Gastroesophageal sphincter (tissue), 4 donors: Measurements from ENCODE around the gene PID1. TPM values are rescaled to one million over a fixed set of nuclear protein-coding genes. Genes with fewer than 3 reads are reported as not detected.

ENCODE experiments used
- ATAC-seq: fragments of 150-250 bp; one replicate; pipeline ENCODE4 v1.9.1; 2016; ENCODE audit warnings: mild to moderate bottlenecking, moderate library complexity
- H3K27ac ChIP-seq, 4 donors: fragments of 200-600 bp; sonication (generic) in 3 of 4; 1 replicate in 3 of 4; 2 replicates in 1 of 4; pipeline ENCODE4 v1.5.1; 2016 to 2019
- H3K27me3 ChIP-seq: fragments of 200-600 bp; sonication (generic); one replicate; pipeline ENCODE4 v1.5.1; 2019
- H3K36me3 ChIP-seq, 2 donors: fragments of 200-600 bp; sonication (generic); one replicate each; pipeline ENCODE4 v1.5.1; 2019; ENCODE audit warnings: control low read depth in 1 of 2
- H3K4me1 ChIP-seq, 3 donors: fragments of 200-600 bp; sonication (generic); 1 replicate in 2 of 3; 2 replicates in 1 of 3; pipeline ENCODE4 v1.5.1; 2016 to 2019; ENCODE audit warnings: control low read depth in 2 of 3
- H3K4me3 ChIP-seq, 2 donors: fragments of 200-600 bp; sonication (generic); one replicate each; pipeline ENCODE4 v1.5.1; 2019; ENCODE audit warnings: mild to moderate bottlenecking in 1 of 2, moderate library complexity in 1 of 2
- H3K9me3 ChIP-seq, 3 donors: fragments of 200-600 bp; sonication (generic); one replicate each; pipeline ENCODE4 v1.5.1; 2017 to 2019; ENCODE audit warnings: control low read depth in 2 of 3
- EP300 ChIP-seq: sonication (generic); formaldehyde crosslinking; IDR thresholded peaks from one replicate; pipeline ENCODE4 v1.6.1; 2017; ENCODE audit warnings: antibody characterized with exemption, mild to moderate bottlenecking
- POLR2A ChIP-seq, 2 donors: fragments of 450-650 bp; IDR thresholded peaks; one replicate each; pipeline ENCODE4 v1.6.1; 2017; ENCODE audit warnings: antibody characterized with exemption in 2 of 2, mild to moderate bottlenecking in 2 of 2, moderate library complexity in 1 of 2
- POLR2AphosphoS5 ChIP-seq: sonication (generic); formaldehyde crosslinking; IDR thresholded peaks from one replicate; pipeline ENCODE4 v1.6.1; 2017; ENCODE audit warnings: antibody characterized with exemption
- WGBS, 2 donors: methylation state at CpG; one replicate each; pipeline ENCODE4 v1.1.5; 2018; ENCODE audit warnings: low coverage in 1 of 2; 5-methylcytosine and 5-hydroxymethylcytosine counted together
- total RNA-seq, 4 donors: library from RNA; depleted of rRNA; stranded (reverse); fragments of >200 nt; gene quantifications; one replicate each; pipeline ENCODE4 v1.1.0, GENCODE V29; 2016
- TF ChIP-seq, protein P1 (sequence below), 4 experiments: fragments of 200-600 bp in 2 of 4; fragments of 450-650 bp in 2 of 4; sonication (generic) in 1 of 4; IDR thresholded peaks; one replicate each; pipeline ENCODE4 v1.5.1; 2017 to 2019; ENCODE audit warnings: antibody characterized with exemption in 4 of 4, mild to moderate bottlenecking in 2 of 4, moderate library complexity in 2 of 4

PID1 gene
- total RNA-seq, 4 donors from 2014 or later: 34.4 to 62.4 (median 54.9) TPM

- TF ChIP-seq EP300 (no peak), POLR2A (IDR thresholded peaks at IDR 0.05) (no peak), POLR2AphosphoS5 (no peak)
- TF ChIP-seq, protein P1, sequence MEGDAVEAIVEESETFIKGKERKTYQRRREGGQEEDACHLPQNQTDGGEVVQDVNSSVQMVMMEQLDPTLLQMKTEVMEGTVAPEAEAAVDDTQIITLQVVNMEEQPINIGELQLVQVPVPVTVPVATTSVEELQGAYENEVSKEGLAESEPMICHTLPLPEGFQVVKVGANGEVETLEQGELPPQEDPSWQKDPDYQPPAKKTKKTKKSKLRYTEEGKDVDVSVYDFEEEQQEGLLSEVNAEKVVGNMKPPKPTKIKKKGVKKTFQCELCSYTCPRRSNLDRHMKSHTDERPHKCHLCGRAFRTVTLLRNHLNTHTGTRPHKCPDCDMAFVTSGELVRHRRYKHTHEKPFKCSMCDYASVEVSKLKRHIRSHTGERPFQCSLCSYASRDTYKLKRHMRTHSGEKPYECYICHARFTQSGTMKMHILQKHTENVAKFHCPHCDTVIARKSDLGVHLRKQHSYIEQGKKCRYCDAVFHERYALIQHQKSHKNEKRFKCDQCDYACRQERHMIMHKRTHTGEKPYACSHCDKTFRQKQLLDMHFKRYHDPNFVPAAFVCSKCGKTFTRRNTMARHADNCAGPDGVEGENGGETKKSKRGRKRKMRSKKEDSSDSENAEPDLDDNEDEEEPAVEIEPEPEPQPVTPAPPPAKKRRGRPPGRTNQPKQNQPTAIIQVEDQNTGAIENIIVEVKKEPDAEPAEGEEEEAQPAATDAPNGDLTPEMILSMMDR (IDR thresholded peaks at IDR 0.05): no peak
- H3K4me3 ChIP-seq: no peak overlapping the region
- no peak for ATAC-seq
- peaks cover 0 to 4% (median 0%) of the 10 kb centered on the region in 3 donors for H3K9me3 ChIP-seq
- no peaks in the 10 kb centered on the region for H3K4me1 ChIP-seq
- H3K36me3 ChIP-seq: no peaks in the 10 kb centered on the region
- H3K27me3 ChIP-seq: no peaks in the 10 kb centered on the region
- no peak overlapping the region for H3K27ac ChIP-seq
Observed at GRCh38 chr2:229181641-229182040, 89.4 kb downstream of the PID1 start.

DNA sequence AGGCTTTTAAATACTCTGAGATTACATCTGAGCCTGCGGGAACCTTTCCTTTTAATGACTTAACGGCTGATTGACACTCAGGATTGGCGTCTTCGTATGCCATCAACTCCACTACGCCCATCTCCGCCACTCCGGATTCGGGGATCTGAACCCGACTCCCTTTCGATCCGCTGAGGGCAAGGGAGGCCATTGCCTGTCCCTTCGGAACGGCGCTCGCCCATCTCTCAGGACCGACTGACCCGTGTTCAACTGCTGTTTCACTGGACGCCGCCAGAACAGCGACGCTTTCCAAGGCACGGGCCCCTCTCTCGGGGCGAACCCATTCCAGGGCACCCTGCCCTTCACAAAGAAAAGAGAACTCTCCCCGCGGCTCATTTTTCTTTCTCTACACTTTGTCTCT, 90.4 kb downstream of the PID1 start:
- WGBS, 2 donors: 93 to 100% methylated on average over 1 to 2 of the region's 26 CpGs
- TF ChIP-seq, protein P1 (IDR thresholded peaks at IDR 0.05): no peak
- TF ChIP-seq POLR2AphosphoS5 (no peak), EP300 (no peak), POLR2A (IDR thresholded peaks at IDR 0.05) (no peak)
- no peaks in the 10 kb centered on the region for H3K27me3 ChIP-seq
- H3K4me3 ChIP-seq: no peak overlapping the region
- no peak for ATAC-seq
- H3K27ac ChIP-seq: no peak overlapping the region
- no peaks in the 10 kb centered on the region for H3K9me3 ChIP-seq
- no peaks in the 10 kb centered on the region for H3K4me1 ChIP-seq
- no peaks in the 10 kb centered on the region for H3K36me3 ChIP-seq

DNA sequence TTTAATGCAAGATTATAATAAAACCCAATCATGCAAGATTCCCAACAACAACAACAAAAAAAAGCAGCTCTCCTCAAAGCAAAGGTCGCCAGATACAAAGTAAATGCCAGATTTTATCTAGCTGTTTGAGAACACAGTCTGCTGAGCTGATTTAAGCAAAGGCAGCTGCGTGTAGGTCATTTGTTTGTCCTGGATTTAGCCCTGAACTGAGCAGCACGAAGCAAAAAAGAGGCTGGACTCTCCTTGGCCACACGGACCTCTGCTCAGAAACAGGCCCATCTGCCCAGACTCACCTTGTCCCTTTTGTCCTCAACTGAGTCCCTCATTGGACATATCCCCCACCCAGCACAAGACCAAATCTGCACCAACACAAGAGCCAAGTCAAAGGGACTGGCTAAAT, 91.5 kb downstream of the PID1 start:
- Histone ChIP-seq H3K36me3 (no peaks in the 10 kb centered on the region), H3K27ac (no peak overlapping the region), H3K27me3 (no peaks in the 10 kb centered on the region), H3K4me1 (no peaks in the 10 kb centered on the region), H3K9me3 (peaks cover 0 to 4% (median 0%) of the 10 kb centered on the region in 3 donors), H3K4me3 (no peak overlapping the region)
- 55 to 57% methylated on average over 3 of the region's 4 CpGs for WGBS, 2 donors
- TF ChIP-seq EP300 (no peak), POLR2A (IDR thresholded peaks at IDR 0.05) (no peak), POLR2AphosphoS5 (no peak)
- ATAC-seq: no peak

DNA sequence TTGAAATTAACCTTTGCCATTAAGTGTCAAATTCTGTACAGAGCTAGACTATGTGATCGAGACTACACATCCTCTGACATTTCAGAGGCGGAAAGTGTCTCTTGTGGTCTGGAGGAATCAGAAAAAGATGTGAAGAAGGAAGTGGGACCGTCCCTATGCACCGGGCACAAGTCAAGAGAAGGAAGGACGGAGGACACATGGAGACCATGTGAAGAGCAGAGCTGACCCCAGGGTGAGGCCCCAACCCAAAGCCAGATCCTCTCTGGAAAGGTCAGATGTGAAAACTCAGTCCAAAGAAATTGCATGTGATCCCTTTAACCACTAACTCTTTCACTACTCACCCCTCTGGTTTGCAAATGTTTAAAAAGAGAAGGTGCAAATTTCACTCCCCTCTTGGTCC, 92.4 kb downstream of the PID1 start:
- H3K4me3 ChIP-seq: no peak overlapping the region
- WGBS, 2 donors: 75 to 82% methylated on average over 5 of the region's 5 CpGs
- TF ChIP-seq POLR2A (IDR thresholded peaks at IDR 0.05) (no peak), POLR2AphosphoS5 (no peak)
- no peaks in the 10 kb centered on the region for H3K36me3 ChIP-seq
- H3K9me3 ChIP-seq: peaks cover 0 to 4% (median 0%) of the 10 kb centered on the region in 3 donors
- H3K4me1 ChIP-seq: no peaks in the 10 kb centered on the region
- no peak overlapping the region for H3K27ac ChIP-seq
- H3K27me3 ChIP-seq: no peaks in the 10 kb centered on the region
- ATAC-seq: no peak

DNA sequence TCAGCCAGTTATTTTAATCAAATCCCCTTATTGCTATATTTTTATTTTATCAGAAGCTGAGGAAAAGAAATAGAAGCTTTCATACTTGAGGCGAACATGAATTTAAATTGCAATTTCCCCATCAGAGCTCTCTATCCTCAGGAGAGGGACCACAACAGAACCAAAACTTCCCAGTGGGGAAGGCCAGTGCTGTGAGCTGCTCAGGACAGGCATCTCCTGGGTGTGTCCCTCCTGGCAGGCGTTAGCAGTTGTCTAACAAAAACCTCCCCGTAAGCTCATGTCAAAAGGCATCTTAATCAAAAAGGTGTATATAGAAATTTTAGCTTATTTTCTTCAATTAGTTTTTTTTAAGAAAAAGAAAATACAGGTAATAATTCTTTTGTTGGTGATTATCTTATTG, 93.0 kb downstream of the PID1 start:
- TF ChIP-seq POLR2A (IDR thresholded peaks at IDR 0.05) (no peak), POLR2AphosphoS5 (no peak), EP300 (no peak)
- TF ChIP-seq, protein P1 (IDR thresholded peaks at IDR 0.05): no peak
- no peak for ATAC-seq
- 63 to 76% methylated on average over 2 to 3 of the region's 3 CpGs for WGBS, 2 donors

GRCh38 chr2:229176136-229176535, 95.0 kb downstream of the PID1 start:
- no peaks in the 10 kb centered on the region for H3K4me1 ChIP-seq
- WGBS, 2 donors: 58 to 60% methylated on average over 2 to 3 of the region's 3 CpGs
- no peaks in the 10 kb centered on the region for H3K36me3 ChIP-seq

More for the DNA sequence above, 93.0 kb downstream of the PID1 start:
- H3K36me3 ChIP-seq: no peaks in the 10 kb centered on the region
- no peak overlapping the region for H3K27ac ChIP-seq
- H3K9me3 ChIP-seq: peaks cover 0 to 4% (median 0%) of the 10 kb centered on the region in 3 donors
- no peaks in the 10 kb centered on the region for H3K27me3 ChIP-seq
- H3K4me3 ChIP-seq: no peak overlapping the region
- H3K4me1 ChIP-seq: no peaks in the 10 kb centered on the region

More at GRCh38 chr2:229176136-229176535, 95.0 kb downstream of the PID1 start:
- no peak for ATAC-seq
- H3K9me3 ChIP-seq: peaks cover 0 to 15% (median 0%) of the 10 kb centered on the region in 3 donors
- H3K27me3 ChIP-seq: no peaks in the 10 kb centered on the region
- no peak overlapping the region for H3K27ac ChIP-seq
- TF ChIP-seq POLR2A (IDR thresholded peaks at IDR 0.05): no peak
- TF ChIP-seq, protein P1 (IDR thresholded peaks at IDR 0.05): no peak
- no peak overlapping the region for H3K4me3 ChIP-seq
